HG03354 (cell line): ENCODE results near the gene NCKAP5.

Experiments used
- ATAC-seq: cut with Tn5 transposase; IDR thresholded peaks from one replicate; pipeline ENCODE4 v1.9.1; 2021; ENCODE audit warnings: mild to moderate bottlenecking; ENCODE audit not compliant: unreplicated experiment, poor library complexity, severe bottlenecking

NCKAP5 gene

DNA sequence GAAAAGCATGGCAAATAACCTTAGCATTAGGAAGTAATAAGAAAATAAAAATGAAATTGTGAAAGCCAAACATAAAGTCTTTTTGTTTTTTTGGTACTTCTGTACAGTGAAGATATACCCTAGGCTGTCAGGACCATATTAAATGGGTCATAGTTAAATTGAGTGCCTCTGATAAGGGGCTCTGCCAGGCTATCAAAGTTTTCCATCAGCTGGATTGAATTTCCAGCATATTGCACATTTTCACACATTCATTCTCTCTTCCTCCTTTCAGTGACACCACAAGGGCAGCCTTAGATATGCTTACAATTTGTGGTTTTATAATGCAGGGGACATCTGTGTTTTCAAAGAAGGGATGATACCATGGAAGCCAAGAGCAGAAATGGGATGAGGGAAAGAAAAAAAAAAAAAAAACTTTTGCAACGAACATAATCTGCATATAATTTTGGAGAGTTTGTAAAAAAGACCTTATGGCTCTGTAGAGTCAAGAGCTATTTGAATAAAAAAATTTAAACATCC, 789.0 kb downstream of the NCKAP5 start:
- ATAC-seq = no peak

- no peak for ATAC-seq
Observed at GRCh38 chr2:132776287-132776686, 792.0 kb downstream of the NCKAP5 start.

DNA sequence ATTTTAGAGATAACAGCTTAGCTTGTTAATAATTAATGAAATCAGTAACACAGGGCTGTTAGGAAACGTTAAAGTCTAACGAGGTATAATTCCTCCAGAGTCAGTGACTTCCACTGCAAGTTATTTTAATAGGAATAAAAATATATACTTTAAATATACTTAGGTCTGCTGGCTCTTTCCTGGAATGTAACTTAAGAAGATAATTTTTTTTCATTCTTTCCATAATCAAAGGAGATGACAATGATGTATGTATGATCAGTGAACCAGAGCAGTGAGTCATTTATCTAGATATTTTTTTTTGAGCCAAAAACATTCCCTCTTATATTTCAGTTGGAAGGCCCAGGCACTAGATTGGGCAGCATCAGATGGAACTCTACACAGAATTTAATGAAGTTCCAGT, 794.1 kb downstream of the NCKAP5 start:
- no peak for ATAC-seq

DNA sequence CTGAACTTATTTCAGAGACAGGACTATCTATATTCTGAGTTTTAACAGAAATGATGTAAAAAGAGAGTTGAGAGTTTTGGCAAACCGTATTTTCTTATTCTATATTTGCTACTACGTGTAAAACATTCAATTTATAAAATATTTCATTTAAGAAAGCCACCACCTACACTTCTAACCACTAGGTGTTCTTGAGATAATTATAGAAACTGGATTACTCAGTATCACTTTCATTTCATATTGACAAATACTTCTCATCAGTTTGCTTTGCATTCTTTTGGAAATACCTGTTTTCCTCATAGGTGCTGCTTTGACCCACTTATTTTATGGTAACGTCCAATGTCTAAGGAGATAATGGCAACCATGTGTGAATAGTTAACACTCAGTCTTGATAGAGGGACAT, 794.9 kb downstream of the NCKAP5 start:
- no peak for ATAC-seq

- ATAC-seq = no peak
Observed at GRCh38 chr2:132772340-132772739, 795.9 kb downstream of the NCKAP5 start.

- ATAC-seq = no peak
Observed at GRCh38 chr2:132766573-132766972, 801.7 kb downstream of the NCKAP5 start.

DNA sequence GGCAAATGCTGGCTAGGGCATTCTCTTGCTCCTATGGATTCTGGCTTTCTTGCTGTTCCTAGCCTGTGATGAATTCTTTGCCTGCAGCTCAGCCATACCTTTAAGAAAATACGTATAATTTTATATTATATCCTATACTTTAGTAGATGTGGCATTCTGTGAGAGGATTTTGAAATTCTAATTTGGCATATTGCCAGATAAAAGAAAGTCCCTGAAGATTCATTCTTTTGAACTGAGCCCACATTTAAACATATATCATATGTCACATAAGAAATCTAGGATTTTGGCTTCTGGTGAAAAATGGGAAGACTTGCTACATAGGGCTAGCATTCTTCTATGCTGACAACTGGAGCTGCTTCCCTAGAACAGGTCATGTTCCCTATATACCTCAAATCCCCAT, 806.8 kb downstream of the NCKAP5 start:
- no peak for ATAC-seq

DNA sequence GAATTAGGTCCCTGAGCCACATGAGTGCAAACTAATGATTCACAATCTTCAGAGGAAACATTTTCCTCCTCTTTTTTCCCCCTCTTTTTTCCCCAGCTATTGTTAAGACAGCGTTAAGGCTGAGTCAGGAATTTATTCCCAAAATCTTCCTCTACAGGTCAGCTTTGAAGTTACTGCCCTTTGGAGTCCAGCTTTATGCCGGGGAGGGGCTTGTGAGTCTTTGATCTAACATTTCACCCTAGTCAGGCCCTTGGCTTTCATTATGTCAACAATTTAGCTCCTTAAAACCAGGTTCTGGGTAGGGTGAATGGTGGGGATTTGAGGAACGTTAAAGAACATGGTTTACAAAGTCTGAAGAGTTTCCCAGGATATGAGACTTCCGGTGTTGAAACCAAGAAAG, 807.3 kb downstream of the NCKAP5 start:
- no peak for ATAC-seq

DNA sequence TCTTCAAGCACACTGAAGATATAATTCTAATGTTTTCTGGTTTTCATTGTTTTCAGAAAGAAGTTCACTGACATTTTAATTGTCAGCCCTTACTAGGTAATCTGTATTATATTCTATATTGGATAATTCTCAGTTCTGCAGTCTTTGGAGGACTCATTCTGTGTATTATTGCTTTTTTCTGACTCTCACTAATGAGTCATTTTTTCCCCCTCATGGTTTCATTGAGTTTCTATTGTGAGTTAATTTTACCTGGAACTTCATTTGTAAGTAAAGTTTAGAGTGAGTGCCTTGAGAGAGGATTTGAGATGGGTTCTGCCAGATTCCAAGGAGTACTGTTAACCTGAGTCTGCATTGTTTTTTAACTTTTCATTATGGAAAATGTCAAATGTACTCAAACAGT, 807.9 kb downstream of the NCKAP5 start:
- peak; percentile 68 for ATAC-seq

GRCh38 chr2:132758995-132759394, 809.3 kb downstream of the NCKAP5 start:
- no peak for ATAC-seq

GRCh38 chr2:132757676-132758075, 810.6 kb downstream of the NCKAP5 start:
- no peak for ATAC-seq

DNA sequence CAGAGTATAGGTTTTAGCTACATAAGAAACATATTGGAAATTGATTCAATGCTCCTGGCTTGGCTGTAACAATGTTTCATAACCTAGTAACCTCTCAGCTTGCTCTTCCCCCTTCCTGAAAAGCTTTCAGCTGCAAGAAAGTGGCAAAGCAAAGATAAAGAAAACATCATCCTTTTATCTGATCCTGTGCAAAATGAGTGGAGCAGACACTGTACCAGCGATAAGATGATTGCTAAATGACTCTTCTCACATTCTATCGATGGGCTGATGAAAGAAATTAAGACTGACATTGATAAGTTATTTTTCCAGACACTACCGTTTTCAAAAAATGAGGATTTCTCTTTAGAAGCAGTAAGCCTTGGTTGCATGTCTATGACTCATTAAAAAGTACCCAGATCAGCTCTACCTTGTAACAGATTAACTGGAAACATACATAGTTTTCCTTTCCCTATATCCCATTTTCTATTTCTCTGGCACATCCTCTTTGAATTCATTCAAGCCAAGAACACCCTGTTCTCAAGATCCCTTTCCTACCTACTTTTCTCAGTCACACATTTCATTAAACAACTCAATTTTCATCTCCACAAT, 811.2 kb downstream of the NCKAP5 start:
- no peak for ATAC-seq

GRCh38 chr2:132754867-132755472, 813.3 kb downstream of the NCKAP5 start:
- ATAC-seq = peak; percentile 39

DNA sequence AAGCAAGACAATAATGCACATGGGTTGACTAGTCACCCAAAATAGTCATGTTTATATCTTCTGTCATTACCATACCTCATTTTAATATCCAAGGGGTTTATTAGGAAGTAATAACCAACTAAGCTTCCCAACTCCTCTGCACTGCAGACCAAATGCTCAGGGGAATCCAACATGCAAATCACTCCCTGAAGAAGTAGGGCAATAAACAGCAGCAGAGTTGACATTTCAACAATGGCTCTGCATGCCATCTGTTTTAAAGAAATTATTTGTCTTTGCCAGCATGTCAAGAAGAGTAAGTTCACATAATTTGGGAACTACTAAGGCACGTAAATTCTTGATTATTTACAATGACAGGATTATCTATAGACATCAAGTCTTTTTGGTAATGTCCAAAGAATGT, 813.9 kb downstream of the NCKAP5 start:
- no peak for ATAC-seq

GRCh38 chr2:132752421-132753206, 815.6 kb downstream of the NCKAP5 start:
- ATAC-seq = no peak

GRCh38 chr2:132751836-132752235, 816.4 kb downstream of the NCKAP5 start:
- ATAC-seq = no peak

DNA sequence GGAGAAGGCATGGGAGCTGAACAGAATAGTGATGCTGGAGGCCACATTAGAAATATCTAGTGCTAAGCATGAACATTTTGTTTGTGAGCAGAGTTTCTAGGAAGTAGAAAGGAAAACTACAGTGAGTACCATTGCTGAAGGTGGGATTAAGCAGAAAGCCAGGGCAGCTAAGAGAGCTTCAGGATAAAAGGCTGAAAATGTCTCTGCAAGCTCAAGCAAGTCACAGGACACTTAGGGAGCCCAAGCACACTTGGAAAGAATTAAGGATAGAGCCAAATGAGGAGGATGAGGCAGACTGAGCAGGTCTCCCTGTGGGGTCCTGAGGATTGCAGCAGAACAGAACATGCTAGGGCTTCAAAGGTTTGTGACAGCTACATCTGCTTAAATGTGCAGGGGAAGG, 817.7 kb downstream of the NCKAP5 start:
- no peak for ATAC-seq

GRCh38 chr2:132747046-132747445, 821.2 kb downstream of the NCKAP5 start:
- ATAC-seq = peak; percentile 84

DNA sequence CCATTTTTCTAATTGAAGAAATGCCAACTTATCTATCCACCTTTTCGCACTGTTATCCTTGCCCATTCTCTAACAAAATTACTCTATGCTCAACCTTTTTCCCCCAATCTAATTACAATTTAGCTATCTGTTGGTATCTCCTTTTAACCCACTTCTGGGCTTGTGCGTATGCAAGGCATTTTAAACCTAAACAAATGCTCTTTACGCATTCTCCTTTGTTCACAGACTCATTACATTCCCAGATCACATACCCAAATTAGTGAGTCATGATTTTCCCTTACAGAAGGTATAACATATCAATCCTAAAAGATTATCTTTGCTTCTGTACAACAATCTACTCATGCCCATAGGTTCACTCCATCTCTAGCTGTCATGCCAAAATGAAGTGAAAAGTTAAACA, 826.5 kb downstream of the NCKAP5 start:
- no peak for ATAC-seq

- ATAC-seq = no peak
Observed at GRCh38 chr2:132740081-132740720, 828.1 kb downstream of the NCKAP5 start.
